Kidney capillary endothelial cell (primary cell): ENCODE results near the gene KCP.

Source experiments
- DNase-seq: peaks from one replicate; pipeline ENCODE4 v3.0.0-alpha.2; 2018; ENCODE audit warnings: low spot score

KCP gene

GRCh38 chr7:128906766-128907559 lies 3.5 kb downstream of the KCP start:
- no peak for DNase-seq

- no peak for DNase-seq
Measured at GRCh38 chr7:128906001-128906765, 4.3 kb downstream of the KCP start.

DNA sequence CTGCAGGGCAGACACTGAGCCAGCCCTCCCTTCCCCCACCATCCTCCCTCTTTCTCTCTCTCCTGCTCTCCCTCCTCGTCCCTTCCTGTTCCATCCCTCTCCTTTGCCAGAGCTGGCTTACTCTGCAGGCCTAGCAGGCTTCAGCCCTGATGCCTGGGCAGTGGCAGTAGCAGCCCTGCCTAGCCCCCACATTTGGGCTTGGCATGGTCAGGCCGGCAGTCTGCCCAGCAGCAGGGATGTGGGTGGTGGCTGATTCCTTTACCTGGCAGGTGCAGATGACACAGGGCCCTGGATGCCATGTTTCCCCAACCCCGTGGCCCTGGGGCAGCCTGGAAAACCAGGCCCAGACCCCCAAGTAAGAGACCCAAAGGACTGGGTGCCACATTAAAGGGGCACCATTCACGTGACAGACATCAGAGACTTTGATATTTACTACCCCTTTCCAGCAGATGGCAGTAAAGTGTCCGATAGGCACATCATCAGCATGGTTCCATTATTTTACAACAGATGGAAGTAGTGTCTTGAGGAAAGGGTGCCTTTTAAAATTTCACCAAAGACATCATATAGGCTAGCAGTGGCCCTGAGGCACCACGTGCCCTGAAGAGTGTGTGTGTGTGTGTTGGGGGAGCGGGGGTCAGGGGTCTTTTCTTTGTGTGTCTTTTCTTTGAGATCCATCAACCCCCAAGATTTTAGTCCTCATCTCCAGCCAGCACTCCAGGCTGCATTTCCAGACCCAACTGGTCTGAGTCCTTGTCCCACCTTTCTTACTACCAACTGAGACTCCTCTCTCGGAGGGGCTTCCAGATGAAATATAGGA lies 5.9 kb downstream of the KCP start:
- peak; percentile 34 for DNase-seq

DNA sequence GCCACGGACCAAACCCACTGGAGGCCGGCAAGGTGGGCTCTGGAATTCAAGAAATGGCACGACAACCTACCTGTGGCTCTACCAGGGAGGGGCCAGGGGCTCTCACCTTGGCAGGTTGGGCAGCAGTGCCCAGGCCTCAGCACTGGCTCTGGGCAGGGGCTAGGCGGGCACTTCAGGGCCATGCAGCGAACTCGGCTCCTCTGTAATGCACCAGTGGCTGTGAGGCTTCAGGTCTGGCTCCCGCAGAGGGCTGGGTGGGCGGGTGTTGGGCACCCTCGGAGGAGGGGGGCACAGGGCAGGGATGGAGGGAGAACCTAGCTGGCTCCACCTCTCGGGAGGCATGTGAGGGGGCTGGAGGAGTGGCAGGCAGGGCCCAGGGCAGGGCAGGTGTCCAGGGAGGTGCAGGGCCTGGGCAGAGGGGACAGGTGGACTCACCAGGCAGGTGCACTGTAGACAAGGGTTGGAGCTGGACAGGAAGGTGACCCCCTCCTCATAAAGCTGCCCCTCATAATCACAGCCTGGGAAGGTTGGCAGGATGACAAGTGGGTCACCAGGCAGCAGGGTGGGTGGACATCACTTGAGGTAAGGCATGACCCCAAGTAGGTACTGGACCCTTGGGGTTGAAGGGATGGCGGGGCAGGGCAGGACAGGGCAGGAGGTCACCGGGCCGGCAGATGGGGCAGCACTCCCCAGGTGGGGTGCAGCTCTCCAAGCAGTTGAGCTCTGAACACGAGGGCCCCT lies 6.7 kb downstream of the KCP start:
- no peak for DNase-seq

- DNase-seq = no peak
Measured at GRCh38 chr7:128902761-128903585, 7.5 kb downstream of the KCP start.

- no peak for DNase-seq
Measured at GRCh38 chr7:128900237-128900636, 10.3 kb downstream of the KCP start.

- DNase-seq = no peak
Measured at GRCh38 chr7:128899392-128899791, 11.1 kb downstream of the KCP start.

- no peak for DNase-seq
Measured at GRCh38 chr7:128895320-128895719, 15.2 kb downstream of the KCP start.

DNA sequence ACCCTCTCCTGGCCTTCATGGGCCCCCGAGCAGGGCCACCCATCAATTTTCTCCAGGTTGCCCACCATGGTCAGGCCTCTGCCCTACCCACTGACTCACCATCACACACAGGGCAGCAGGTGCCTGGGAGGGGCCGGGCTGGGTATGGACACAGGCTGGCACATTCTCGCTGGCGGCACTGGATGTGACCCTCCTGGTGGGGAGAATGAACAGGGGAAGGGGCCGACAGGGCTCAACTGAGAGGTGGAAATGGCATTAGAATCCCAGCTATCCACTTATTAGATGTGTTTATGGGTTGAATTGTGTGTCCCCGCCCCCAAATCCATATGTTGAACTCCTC lies 16.4 kb downstream of the KCP start:
- DNase-seq = no peak

- DNase-seq = no peak
Measured at GRCh38 chr7:128893251-128894100, 17.0 kb downstream of the KCP start.

DNA sequence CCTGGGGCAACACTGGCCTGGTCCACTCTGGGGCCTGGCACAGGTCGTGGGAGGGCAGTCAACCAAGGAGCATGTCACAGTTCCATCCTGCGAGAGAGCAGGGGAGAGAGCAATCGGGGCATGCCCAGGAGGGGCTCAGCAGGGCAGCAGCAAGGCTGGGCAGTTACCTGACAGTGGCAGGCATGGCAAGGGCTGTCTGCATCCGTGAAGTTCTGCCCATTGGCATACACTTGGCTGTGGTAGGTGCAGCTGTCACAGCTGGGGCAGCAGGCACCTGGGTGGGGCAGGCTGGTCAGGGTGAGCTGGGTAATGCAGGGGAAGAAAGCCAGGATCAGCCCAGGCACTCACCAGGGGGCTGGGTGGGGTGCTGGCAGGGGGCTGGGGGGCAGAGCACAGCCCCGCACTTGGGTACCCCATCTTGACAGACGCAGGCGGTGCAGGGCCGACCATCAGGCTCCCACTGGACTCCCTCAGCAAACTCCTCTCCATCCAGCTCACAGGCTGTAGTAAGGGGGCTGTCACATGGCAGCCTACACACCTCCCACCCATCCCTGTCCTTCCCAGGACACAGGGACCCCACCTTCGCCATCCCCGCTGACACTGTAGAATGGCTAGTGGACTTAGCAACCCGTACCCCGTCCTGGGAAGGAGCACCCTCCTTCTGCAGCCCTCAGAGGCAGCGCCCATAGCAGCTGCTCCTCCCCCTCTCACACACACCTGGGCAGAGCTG lies 17.8 kb downstream of the KCP start:
- DNase-seq = no peak

DNA sequence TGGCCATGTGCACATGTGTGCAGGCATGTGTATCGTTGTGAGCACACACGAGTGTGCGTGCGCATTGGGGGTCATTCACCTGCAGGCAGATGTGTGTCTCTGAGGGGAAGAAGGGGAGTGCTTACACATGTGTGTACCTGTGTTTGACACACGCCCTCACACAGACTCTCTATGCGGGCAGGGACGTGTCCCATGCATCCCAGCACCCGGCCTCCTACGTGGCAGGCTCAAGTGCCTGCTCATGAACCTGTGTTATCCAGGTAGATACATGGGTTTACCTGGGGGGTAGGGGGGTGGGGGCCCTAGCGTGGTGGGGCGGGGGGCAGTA lies 18.6 kb downstream of the KCP start:
- DNase-seq = no peak

- no peak for DNase-seq
Measured at GRCh38 chr7:128891110-128891941, 19.2 kb downstream of the KCP start.

DNA sequence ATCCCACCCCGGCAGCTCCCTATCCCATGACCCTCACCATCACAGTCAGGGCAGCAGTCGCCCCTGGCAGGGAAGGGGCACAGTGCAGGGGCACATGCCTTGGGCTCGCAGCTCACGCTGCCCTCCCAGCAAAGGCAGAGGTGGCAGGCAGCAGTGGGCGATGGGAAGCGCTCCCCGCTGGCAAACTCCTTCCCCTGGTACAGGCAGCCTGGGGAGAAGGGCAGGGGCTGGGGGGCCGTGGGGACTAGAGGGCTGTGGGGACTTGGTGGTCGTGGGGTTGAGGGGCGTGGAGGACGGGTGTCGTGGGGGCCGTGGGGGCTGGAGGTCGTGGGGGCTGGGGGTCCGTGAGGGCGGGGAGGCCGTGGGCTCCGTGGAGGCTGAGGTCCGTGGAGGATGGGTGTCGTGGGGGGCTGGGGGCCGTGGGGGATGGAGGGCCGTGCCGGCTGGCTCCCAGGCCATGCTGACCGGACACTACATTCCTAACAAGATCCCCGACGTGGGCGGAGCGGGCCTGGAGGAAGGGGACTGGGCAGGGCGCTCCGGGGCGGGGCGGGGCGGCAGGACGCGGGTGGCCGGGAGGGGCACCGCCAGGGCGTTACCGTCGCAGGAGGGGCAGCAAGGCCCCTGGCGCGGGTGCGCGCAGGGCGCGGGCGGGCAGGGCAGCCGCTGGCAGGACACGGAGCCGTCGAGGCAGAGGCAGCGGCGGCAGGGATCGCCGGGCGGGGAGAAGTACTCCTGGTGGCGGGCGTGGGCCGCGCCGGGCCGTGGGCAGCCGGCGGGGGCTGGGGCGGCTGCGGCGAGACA lies 20.0 kb downstream of the KCP start:
- no peak for DNase-seq

DNA sequence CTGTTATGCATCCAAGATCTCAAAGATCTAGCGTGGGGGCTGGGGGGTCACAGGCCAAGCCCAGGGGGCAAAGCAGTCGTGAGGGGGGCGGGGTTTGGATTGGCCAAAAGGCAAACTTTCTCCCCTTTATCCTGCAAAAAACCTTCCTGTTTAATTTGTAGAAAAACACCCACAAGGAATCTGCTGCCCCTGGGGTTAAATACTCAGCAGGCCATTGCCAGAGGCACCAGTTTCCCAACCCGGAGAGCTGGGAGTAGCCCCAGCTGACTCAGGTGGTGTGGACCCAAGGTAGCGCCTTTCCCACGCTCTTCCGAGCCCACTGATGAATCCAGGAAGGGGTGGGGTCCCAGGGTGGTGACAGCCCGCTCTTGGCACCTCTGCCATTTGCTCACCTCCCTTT lies 21.4 kb downstream of the KCP start:
- no peak for DNase-seq

- DNase-seq = no peak
Measured at GRCh38 chr7:128888756-128889095, 21.8 kb downstream of the KCP start.

GRCh38 chr7:128888039-128888755 lies 22.3 kb downstream of the KCP start:
- DNase-seq = no peak
